CD4-positive, alpha-beta memory T cell (primary cell): ENCODE measurements around the gene SSBP3. TPM values are rescaled to one million over a fixed set of nuclear protein-coding genes. Genes with fewer than 3 reads are reported as not detected.

ENCODE experiments used
- CTCF ChIA-PET: fragments of 350-600 bp; sonication (Branson Sonifier 250); formaldehyde crosslinking; loops from one replicate; lab custom pipeline; 2021; ENCODE audit warnings: inconsistent platforms; ENCODE audit not compliant: partially characterized antibody; lab: Charles Lee
- POLR2A ChIA-PET: fragments of 350-600 bp; sonication (Branson Sonifier 250); formaldehyde crosslinking; loops from one replicate; lab custom pipeline; 2021; ENCODE audit not compliant: partially characterized antibody; lab: Charles Lee
- DNase-seq, 5 donors: peaks; one replicate each; pipeline versions ENCODE4 v3.0.0 to v3.0.0-alpha.2; 2020 to 2022; ENCODE audit warnings: mixed read lengths in 1 of 5
- H3K27ac ChIP-seq: one replicate; pipeline ENCODE4 v1.7.0; 2013; ENCODE audit warnings: low read depth, low read length
- H3K27me3 ChIP-seq: 2 replicates; pipeline ENCODE4 v1.7.0; 2013; ENCODE audit warnings: mild to moderate bottlenecking, low read length, moderate library complexity; ENCODE audit not compliant: insufficient read depth
- H3K36me3 ChIP-seq: 2 replicates; pipeline ENCODE4 v1.7.0; 2013; ENCODE audit warnings: mild to moderate bottlenecking, low read length, moderate library complexity; ENCODE audit not compliant: insufficient read depth
- H3K4me1 ChIP-seq: 2 replicates; pipeline ENCODE4 v1.7.0; 2013; ENCODE audit warnings: mild to moderate bottlenecking, low read length, moderate library complexity; ENCODE audit not compliant: insufficient read depth
- H3K4me3 ChIP-seq, 2 donors: one replicate each; pipeline ENCODE4 v1.7.0; 2013; ENCODE audit warnings: low read length in 2 of 2, mild to moderate bottlenecking in 1 of 2
- H3K9me3 ChIP-seq, 2 donors: one replicate each; pipeline ENCODE4 v1.7.0; 2013; ENCODE audit warnings: low read length in 2 of 2, control low read depth in 1 of 2; ENCODE audit not compliant: control insufficient read depth in 1 of 2
- H3K27ac Mint-ChIP-seq, 7 donors: one replicate each; pipeline ENCODE4 v1.8.0; 2020 to 2021; ENCODE audit warnings: mixed read lengths in 7 of 7, mild to moderate bottlenecking in 6 of 7, inconsistent platforms in 3 of 7, moderate library complexity in 3 of 7
- H3K27me3 Mint-ChIP-seq, 2 donors: one replicate each; pipeline ENCODE4 v1.8.0; 2020 to 2021; ENCODE audit warnings: mixed read lengths in 2 of 2
- H3K36me3 Mint-ChIP-seq, 2 donors: one replicate each; pipeline ENCODE4 v1.8.0; 2020 to 2021; ENCODE audit warnings: mixed read lengths in 2 of 2, inconsistent platforms in 1 of 2, mild to moderate bottlenecking in 1 of 2
- H3K4me1 Mint-ChIP-seq, 4 donors: one replicate each; pipeline ENCODE4 v1.8.0; 2020 to 2021; ENCODE audit warnings: mixed read lengths in 4 of 4, mild to moderate bottlenecking in 1 of 4
- H3K4me3 Mint-ChIP-seq, 8 donors: one replicate each; pipeline ENCODE4 v1.8.0; 2020 to 2021; ENCODE audit warnings: mixed read lengths in 8 of 8, mild to moderate bottlenecking in 7 of 8, moderate library complexity in 6 of 8, inconsistent platforms in 3 of 8
- H3K9me3 Mint-ChIP-seq, 8 donors: one replicate each; pipeline ENCODE4 v1.8.0; 2020 to 2021; ENCODE audit warnings: mixed read lengths in 8 of 8, mild to moderate bottlenecking in 5 of 8, inconsistent platforms in 3 of 8, moderate library complexity in 1 of 8
- intact Hi-C: fragments of 100-400 bp; cut with micrococcal nuclease; formaldehyde crosslinking; loops from one replicate; pipeline ENCODE4 v1.15.1; 2023
- polyA plus RNA-seq, 2 donors: library from polyadenylated mRNA; unstranded; fragments of 300-500 nt; fragmentation: Illumina TruSeq; gene quantifications; one replicate each; pipeline ENCODE4 v1.2.3, GENCODE V29; 2021
- total RNA-seq, 2 experiments: library from RNA; stranded (reverse); gene quantifications; one replicate each; pipeline ENCODE4 v1.2.3, GENCODE V29; 2021

Gene SSBP3
- total and polyA plus RNA-seq, 4 experiments from 2014 or later: 10.9 to 87.6 (median 45.1) TPM

DNA sequence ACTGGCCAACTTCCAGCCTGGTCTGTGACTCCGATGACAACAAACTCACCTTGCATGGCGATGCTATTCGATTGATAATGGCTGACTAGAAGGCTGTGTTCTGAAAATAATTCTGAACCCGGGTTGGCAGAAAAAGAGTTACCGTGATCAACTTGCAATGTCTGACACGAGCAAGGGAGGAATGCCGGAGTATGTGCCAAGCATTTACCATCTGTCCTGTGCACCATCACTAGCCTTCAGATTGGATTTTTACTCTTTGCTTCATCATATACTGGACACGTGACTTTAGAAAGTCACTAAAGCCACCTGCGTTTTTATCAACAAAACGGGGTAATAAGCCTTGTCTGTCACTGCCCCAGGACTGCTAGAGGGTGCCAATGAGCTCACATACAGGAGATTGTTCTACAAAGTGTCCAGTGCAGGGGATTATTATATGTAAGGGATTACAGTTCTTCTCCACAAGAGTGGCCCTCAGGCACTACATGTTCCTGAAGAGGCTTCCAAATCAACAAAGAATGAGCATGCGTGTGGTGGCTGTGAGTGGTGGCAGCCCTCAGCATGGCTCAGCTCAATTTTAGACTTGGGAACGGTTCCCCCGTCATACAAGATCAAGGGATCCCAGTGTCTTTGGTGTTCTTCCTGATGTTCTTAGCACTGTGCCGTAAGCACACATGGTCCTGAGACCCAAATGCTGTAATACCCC, 35.8 kb downstream of the SSBP3 start:
- Histone ChIP-seq H3K27ac (no peak overlapping the region), H3K9me3 (no peaks in the 10 kb centered on the region), H3K27me3 (no peaks in the 10 kb centered on the region), H3K4me1 (peaks cover 16% of the 10 kb centered on the region), H3K4me3 (no peak overlapping the region), H3K36me3 (peaks cover 5% of the 10 kb centered on the region)
- no peaks in the 10 kb centered on the region for H3K27me3 Mint-ChIP-seq
- ChIA-PET POLR2A (interaction anchor here (0.5 kb wide), 1 partner anchor 321 kb away, joined by 3 read pairs; no protein-coding TSS in a partner anchor), CTCF (interaction anchor here (2.1 kb wide), 1 partner anchor 119 kb away, joined by 5 read pairs; no protein-coding TSS in a partner anchor)
- intact Hi-C loops: no loop called here
- H3K4me1 Mint-ChIP-seq: peaks cover 28 to 69% (median 49%) of the 10 kb centered on the region in 4 donors
- peak overlapping the region in 1 of 7 donors; percentile 8 for H3K27ac Mint-ChIP-seq
- peaks cover 16 to 18% of the 10 kb centered on the region in 2 donors for H3K36me3 Mint-ChIP-seq
- H3K9me3 Mint-ChIP-seq: no peaks in the 10 kb centered on the region
- H3K4me3 Mint-ChIP-seq: no peak overlapping the region
- no peak for DNase-seq

DNA sequence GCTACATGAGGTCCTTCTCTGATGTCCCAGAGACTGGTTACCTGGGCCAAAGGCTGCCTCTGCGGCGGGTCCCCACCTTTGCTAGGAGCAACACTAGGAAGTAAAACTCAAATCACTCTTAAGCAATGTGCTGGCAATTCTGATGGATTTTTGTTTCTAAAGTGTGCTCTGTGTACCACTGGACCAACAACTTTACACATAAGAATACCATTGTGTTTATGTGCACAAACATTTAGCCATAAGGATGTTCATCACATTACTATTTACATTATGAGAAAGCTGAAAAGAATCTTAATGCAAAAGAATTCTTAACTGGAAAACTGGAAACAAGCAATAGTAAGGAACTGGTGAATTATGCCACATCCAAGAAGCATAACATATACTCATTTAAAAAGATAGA, 38.6 kb downstream of the SSBP3 start:
- H3K27me3 ChIP-seq: no peaks in the 10 kb centered on the region
- peaks cover 10 to 24% of the 10 kb centered on the region in 2 donors for H3K36me3 Mint-ChIP-seq
- peaks cover 32 to 69% (median 49%) of the 10 kb centered on the region in 4 donors for H3K4me1 Mint-ChIP-seq
- intact Hi-C loops: no loop called here
- H3K27me3 Mint-ChIP-seq: no peaks in the 10 kb centered on the region
- peaks cover 13% of the 10 kb centered on the region for H3K4me1 ChIP-seq
- no peak for DNase-seq
- ChIA-PET CTCF (no interaction called here), POLR2A (no interaction called here)
- H3K9me3 Mint-ChIP-seq: no peaks in the 10 kb centered on the region
- H3K27ac ChIP-seq: no peak overlapping the region
- peaks cover 5% of the 10 kb centered on the region for H3K36me3 ChIP-seq
- no peak overlapping the region for H3K27ac Mint-ChIP-seq
- H3K4me3 ChIP-seq: no peak overlapping the region
- H3K4me3 Mint-ChIP-seq: no peak overlapping the region
- H3K9me3 ChIP-seq: no peaks in the 10 kb centered on the region

DNA sequence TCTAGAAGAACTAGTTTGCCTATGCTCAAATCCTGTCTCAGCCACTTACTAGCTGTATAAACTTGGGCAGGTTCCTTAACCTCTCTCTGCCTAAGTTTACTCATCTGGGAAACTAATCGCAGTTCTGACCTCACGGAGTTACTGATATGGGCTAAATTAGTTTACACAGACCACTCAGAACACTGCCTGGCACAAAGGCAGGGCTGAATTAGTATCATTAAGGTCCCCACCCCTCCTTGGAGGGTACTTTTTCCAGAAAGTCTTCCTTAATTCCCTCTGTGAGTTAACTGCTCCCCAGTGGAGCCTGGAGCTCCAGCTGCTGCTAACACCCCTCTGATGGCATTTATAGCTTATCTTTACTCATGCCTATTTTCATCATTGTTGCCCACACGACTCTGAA, 40.3 kb downstream of the SSBP3 start:
- H3K4me3 Mint-ChIP-seq: peak overlapping the region in 1 of 8 donors; percentile 21
- H3K9me3 Mint-ChIP-seq: no peaks in the 10 kb centered on the region
- intact Hi-C loops: no loop called here
- no peak overlapping the region for H3K27ac ChIP-seq
- H3K27me3 Mint-ChIP-seq: no peaks in the 10 kb centered on the region
- H3K36me3 ChIP-seq: peaks cover 5% of the 10 kb centered on the region
- no peak for DNase-seq
- peaks cover 30 to 72% (median 48%) of the 10 kb centered on the region in 4 donors for H3K4me1 Mint-ChIP-seq
- ChIA-PET CTCF (interaction anchor here (1.6 kb wide), 1 partner anchor 15 kb away, joined by 3 read pairs; no protein-coding TSS in a partner anchor), POLR2A (no interaction called here)
- no peak overlapping the region for H3K4me3 ChIP-seq
- no peaks in the 10 kb centered on the region for H3K27me3 ChIP-seq
- H3K9me3 ChIP-seq: no peaks in the 10 kb centered on the region
- H3K4me1 ChIP-seq: peaks cover 6% of the 10 kb centered on the region
- H3K27ac Mint-ChIP-seq: peak overlapping the region in 3 of 7 donors; percentile 50 to 78 (median 64)
- peaks cover 6 to 24% of the 10 kb centered on the region in 2 donors for H3K36me3 Mint-ChIP-seq

DNA sequence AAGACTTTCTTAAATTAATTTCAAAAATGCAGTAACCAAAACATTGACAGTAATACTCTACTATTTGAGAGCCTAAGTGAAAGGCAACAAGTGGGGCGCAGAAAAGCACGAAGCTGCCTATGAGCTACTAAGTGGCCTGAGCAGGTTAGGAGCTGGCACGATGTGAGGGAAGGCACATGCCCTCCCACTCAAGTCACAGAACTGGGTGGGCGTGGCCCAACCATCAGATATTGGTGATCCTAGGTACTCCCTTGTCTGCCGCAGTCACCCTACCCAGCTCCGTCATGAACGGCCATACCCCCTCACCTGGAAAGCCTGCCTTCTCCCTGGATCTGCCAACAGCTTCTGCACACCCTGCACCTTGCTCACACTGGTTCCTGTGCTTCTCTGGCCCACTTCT, 40.8 kb downstream of the SSBP3 start:
- intact Hi-C loops: no loop called here
- Mint-ChIP-seq H3K27me3 (no peaks in the 10 kb centered on the region), H3K9me3 (no peaks in the 10 kb centered on the region), H3K4me3 (no peak overlapping the region), H3K36me3 (peaks cover 4 to 23% of the 10 kb centered on the region in 2 donors), H3K4me1 (peaks cover 30 to 70% (median 51%) of the 10 kb centered on the region in 4 donors), H3K27ac (peak overlapping the region in 4 of 7 donors; percentile 37 to 64 (median 46))
- H3K27me3 ChIP-seq: no peaks in the 10 kb centered on the region
- H3K4me1 ChIP-seq: peaks cover 6% of the 10 kb centered on the region
- ChIA-PET CTCF (interaction anchor here (1.6 kb wide), 1 partner anchor 15 kb away, joined by 3 read pairs; no protein-coding TSS in a partner anchor), POLR2A (no interaction called here)
- H3K36me3 ChIP-seq: peaks cover 5% of the 10 kb centered on the region
- DNase-seq: no peak
- no peak overlapping the region for H3K27ac ChIP-seq
- H3K9me3 ChIP-seq: no peaks in the 10 kb centered on the region
- H3K4me3 ChIP-seq: no peak overlapping the region

DNA sequence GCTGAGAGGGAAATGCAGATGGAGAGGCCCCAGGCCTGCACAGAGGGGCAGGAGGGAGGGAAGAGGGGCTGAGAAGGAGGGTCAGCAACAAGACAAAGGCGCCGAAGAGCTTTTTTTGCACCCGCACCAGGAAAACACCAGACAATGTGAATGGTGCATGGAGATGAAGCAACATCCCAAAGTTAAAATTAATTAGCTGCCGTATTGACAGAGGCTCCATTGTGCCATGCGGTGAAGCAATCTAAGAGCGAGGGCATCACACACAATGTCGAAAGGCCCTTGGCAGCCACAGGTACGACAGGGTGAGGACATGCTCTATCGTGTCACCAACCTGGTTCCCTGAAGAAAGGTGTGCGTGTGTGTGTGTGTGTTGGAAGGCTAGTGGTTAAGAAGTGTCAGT, 41.2 kb downstream of the SSBP3 start:
- peaks cover 3 to 19% of the 10 kb centered on the region in 2 donors for H3K36me3 Mint-ChIP-seq

DNA sequence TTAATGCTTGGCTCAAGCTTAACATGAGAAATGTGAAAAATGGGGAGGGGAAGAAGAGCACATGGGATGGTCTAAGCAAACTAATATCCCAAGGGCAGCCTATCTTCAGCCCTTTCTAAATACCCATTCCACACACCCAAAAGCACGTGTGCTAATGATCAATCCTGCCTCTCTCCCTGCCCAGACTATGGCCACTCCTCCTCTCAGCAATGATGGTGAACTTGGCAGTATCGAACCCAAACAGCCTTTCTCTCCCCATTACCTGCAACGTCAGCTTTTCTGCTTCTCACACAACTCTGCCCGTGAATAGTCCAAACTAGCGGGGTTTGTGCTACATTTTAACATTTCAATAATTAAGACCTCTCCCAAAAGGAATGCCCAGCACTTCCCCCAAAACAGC, 41.6 kb downstream of the SSBP3 start:
- Histone ChIP-seq H3K36me3 (peaks cover 1% of the 10 kb centered on the region), H3K4me1 (peaks cover 14% of the 10 kb centered on the region), H3K9me3 (no peaks in the 10 kb centered on the region), H3K27ac (no peak overlapping the region), H3K4me3 (no peak overlapping the region), H3K27me3 (no peaks in the 10 kb centered on the region)
- POLR2A ChIA-PET: interaction anchor here (1.1 kb wide), 1 partner anchor 43 kb away, joined by 6 read pairs; no protein-coding TSS in a partner anchor
- CTCF ChIA-PET: interaction anchor here (1.6 kb wide), 1 partner anchor 16 kb away, joined by 3 read pairs; no protein-coding TSS in a partner anchor
- Mint-ChIP-seq H3K27me3 (no peaks in the 10 kb centered on the region), H3K4me1 (peaks cover 34 to 77% (median 54%) of the 10 kb centered on the region in 4 donors), H3K9me3 (no peaks in the 10 kb centered on the region), H3K36me3 (peaks cover 3 to 16% of the 10 kb centered on the region in 2 donors), H3K27ac (peak overlapping the region in 2 of 7 donors; percentile 74 to 77), H3K4me3 (no peak overlapping the region)
- no peak for DNase-seq
- intact Hi-C loops: no loop called here

More for the DNA sequence above, 41.2 kb downstream of the SSBP3 start:
- no peaks in the 10 kb centered on the region for H3K27me3 Mint-ChIP-seq
- no peaks in the 10 kb centered on the region for H3K9me3 ChIP-seq
- no peak for DNase-seq
- no peaks in the 10 kb centered on the region for H3K27me3 ChIP-seq
- H3K4me3 Mint-ChIP-seq: no peak overlapping the region
- H3K36me3 ChIP-seq: peaks cover 5% of the 10 kb centered on the region
- H3K4me1 Mint-ChIP-seq: peaks cover 34 to 73% (median 54%) of the 10 kb centered on the region in 4 donors
- POLR2A ChIA-PET: no interaction called here
- peaks cover 10% of the 10 kb centered on the region for H3K4me1 ChIP-seq
- H3K27ac Mint-ChIP-seq: peak overlapping the region in 2 of 7 donors; percentile 62 to 64
- no peaks in the 10 kb centered on the region for H3K9me3 Mint-ChIP-seq
- no peak overlapping the region for H3K4me3 ChIP-seq
- CTCF ChIA-PET: interaction anchor here (1.6 kb wide), 1 partner anchor 16 kb away, joined by 3 read pairs; no protein-coding TSS in a partner anchor
- intact Hi-C loops: no loop called here
- H3K27ac ChIP-seq: no peak overlapping the region

DNA sequence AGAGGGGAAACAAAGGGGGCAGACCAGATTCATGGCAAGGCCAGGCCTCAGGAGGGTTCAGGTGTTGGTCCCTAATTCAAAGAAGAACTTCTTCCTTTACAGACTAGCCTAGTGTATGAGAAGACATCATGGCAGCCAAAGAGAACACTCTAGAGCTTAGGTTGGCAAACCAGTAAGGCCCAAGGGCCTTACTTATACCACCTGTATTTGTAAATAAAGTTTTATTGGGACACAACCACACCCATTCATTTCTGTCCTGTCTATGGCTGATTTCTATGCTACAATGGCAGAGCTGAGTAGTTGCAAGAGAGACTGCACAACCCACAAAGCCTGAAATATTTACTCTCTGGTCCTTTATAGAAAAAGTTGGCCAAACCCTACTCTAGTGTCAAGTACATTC, 42.3 kb downstream of the SSBP3 start:
- Mint-ChIP-seq H3K4me3 (no peak overlapping the region), H3K9me3 (no peaks in the 10 kb centered on the region), H3K27ac (peak overlapping the region in 3 of 7 donors; percentile 31 to 50 (median 36)), H3K36me3 (peaks cover 5 to 16% of the 10 kb centered on the region in 2 donors), H3K4me1 (peaks cover 34 to 77% (median 54%) of the 10 kb centered on the region in 4 donors), H3K27me3 (no peaks in the 10 kb centered on the region)
- no peak for DNase-seq
- no peak overlapping the region for H3K4me3 ChIP-seq
- POLR2A ChIA-PET: interaction anchor here (1.1 kb wide), 1 partner anchor 43 kb away, joined by 6 read pairs; no protein-coding TSS in a partner anchor
- intact Hi-C loops: no loop called here
- H3K27ac ChIP-seq: no peak overlapping the region
- H3K9me3 ChIP-seq: no peaks in the 10 kb centered on the region
- CTCF ChIA-PET: no interaction called here
- H3K4me1 ChIP-seq: peaks cover 15% of the 10 kb centered on the region
- H3K27me3 ChIP-seq: no peaks in the 10 kb centered on the region
- H3K36me3 ChIP-seq: no peaks in the 10 kb centered on the region
